Body of pancreas (tissue), 4 donors: ENCODE results near the gene DAPK1. TPM values are rescaled to one million over a fixed set of nuclear protein-coding genes. Genes with fewer than 3 reads are reported as not detected.
A peak's percentile ranks its signal among the peaks of the same experiment; 100 is the strongest.

Source experiments
- ATAC-seq: fragments of 150-250 bp; one replicate; pipeline ENCODE4 v1.9.1; 2016
- DNase-seq, 4 donors: peaks; one replicate each; pipeline ENCODE4 v3.0.0-alpha.2; 2019
- H3K27ac ChIP-seq, 4 donors: fragments of 200-600 bp; sonication (generic); 1 replicate in 3 of 4; 2 replicates in 1 of 4; pipeline versions ENCODE4 v1.5.1 to v1.6.1; 2016 to 2019; ENCODE audit warnings: mild to moderate bottlenecking in 1 of 4, mixed read lengths in 1 of 4, moderate library complexity in 1 of 4
- H3K27me3 ChIP-seq, 2 donors: fragments of 200-600 bp; sonication (generic); one replicate each; pipeline ENCODE4 v1.6.0; 2016; ENCODE audit warnings: mild to moderate bottlenecking in 1 of 2
- H3K36me3 ChIP-seq, 2 donors: fragments of 200-600 bp; sonication (generic); replicated peaks in 1 of 2; 2 replicates each; pipeline ENCODE4 v1.5.1; 2016; ENCODE audit warnings: low read depth in 2 of 2; ENCODE audit not compliant: insufficient read depth in 1 of 2
- H3K4me1 ChIP-seq: fragments of 200-600 bp; sonication (generic); one replicate; pipeline ENCODE4 v1.6.0; 2016
- H3K4me3 ChIP-seq, 2 donors: fragments of 200-600 bp; sonication (generic); 1 replicate in 1 of 2; 2 replicates in 1 of 2; pipeline ENCODE4 v1.5.1; 2016 to 2019
- H3K9me3 ChIP-seq, 3 donors: fragments of 200-600 bp; sonication (generic); 1 replicate in 2 of 3; 2 replicates in 1 of 3; pipeline ENCODE4 v1.5.1; 2016
- CTCF ChIP-seq, 7 experiments: fragments of 450-650 bp in 4 of 7; fragments of 200-600 bp in 3 of 7; sonication (generic) in 3 of 7; IDR thresholded peaks; one replicate each; pipeline ENCODE4 v1.5.1; 2016 to 2019; ENCODE audit warnings: antibody characterized with exemption in 7 of 7
- POLR2A ChIP-seq, 3 donors: fragments of 450-650 bp; IDR thresholded peaks; one replicate each; pipeline ENCODE4 v1.6.1; 2016; ENCODE audit warnings: antibody characterized with exemption in 3 of 3, mild to moderate bottlenecking in 2 of 3
- WGBS, 2 donors: methylation state at CpG; one replicate each; pipeline ENCODE4 v1.1.5; 2017; 5-methylcytosine and 5-hydroxymethylcytosine counted together
- intact Hi-C: fragments of 100-400 bp; cut with DNase I; formaldehyde crosslinking; loops from one replicate; pipeline ENCODE4 v1.15.1; 2023
- total RNA-seq, 2 donors: library from RNA; depleted of rRNA; stranded (reverse); fragments of >200 nt; gene quantifications; one replicate each; pipeline ENCODE4 v1.1.0, GENCODE V29; 2016

The DAPK1 gene
- total RNA-seq, 2 donors from 2014 or later: 79.6 to 152 TPM

GRCh38 chr9:87668722-87669121 is 171.1 kb downstream of the DAPK1 start:
- 33 to 35% methylated on average over 4 of the region's 4 CpGs for WGBS, 2 donors
- H3K4me1 ChIP-seq: no peaks in the 10 kb centered on the region
- ATAC-seq (peak; percentile 45), DNase-seq (peak in 1 of 4 donors; percentile 59)
- no peaks in the 10 kb centered on the region for H3K27me3 ChIP-seq
- intact Hi-C loops: loop anchor here (5.0 to 10.0 kb wide), 2 partner anchors 164 to 331 kb away; no protein-coding TSS in a partner anchor
- no peak overlapping the region for H3K4me3 ChIP-seq
- H3K27ac ChIP-seq: peak overlapping the region; percentile 21 to 76 (median 54)
- TF ChIP-seq CTCF (IDR thresholded peaks at IDR 0.05) (no peak), POLR2A (IDR thresholded peaks at IDR 0.05) (no peak)
- peaks cover 0 to 4% of the 10 kb centered on the region in 2 donors for H3K36me3 ChIP-seq
- H3K9me3 ChIP-seq: peaks cover 0 to 9% (median 0%) of the 10 kb centered on the region in 3 donors

- no peak overlapping the region for H3K4me3 ChIP-seq
- H3K4me1 ChIP-seq: peaks cover 5% of the 10 kb centered on the region
- no peak for TF ChIP-seq CTCF (IDR thresholded peaks at IDR 0.05)
- no peak for TF ChIP-seq POLR2A (IDR thresholded peaks at IDR 0.05)
- no peaks in the 10 kb centered on the region for H3K27me3 ChIP-seq
- 91 to 96% methylated on average over 18 of the region's 18 CpGs for WGBS, 2 donors
- intact Hi-C loops: no loop called here
- DNase-seq: no peak
- ATAC-seq: no peak
- peaks cover 0 to 9% (median 0%) of the 10 kb centered on the region in 3 donors for H3K9me3 ChIP-seq
- peaks cover 0 to 4% of the 10 kb centered on the region in 2 donors for H3K36me3 ChIP-seq
- H3K27ac ChIP-seq: no peak overlapping the region
Observed at GRCh38 chr9:87670572-87671264, 173.1 kb downstream of the DAPK1 start.

GRCh38 chr9:87671478-87671877 is 173.8 kb downstream of the DAPK1 start:
- intact Hi-C loops: no loop called here
- H3K9me3 ChIP-seq: peaks cover 0 to 9% (median 0%) of the 10 kb centered on the region in 3 donors
- TF ChIP-seq CTCF (IDR thresholded peaks at IDR 0.05): no peak
- no peak for TF ChIP-seq POLR2A (IDR thresholded peaks at IDR 0.05)
- H3K27ac ChIP-seq: no peak overlapping the region
- ATAC-seq (no peak), DNase-seq (no peak)
- peaks cover 0 to 4% of the 10 kb centered on the region in 2 donors for H3K36me3 ChIP-seq
- no peaks in the 10 kb centered on the region for H3K27me3 ChIP-seq
- 72 to 74% methylated on average over 6 of the region's 6 CpGs for WGBS, 2 donors
- H3K4me3 ChIP-seq: no peak overlapping the region
- H3K4me1 ChIP-seq: peaks cover 11% of the 10 kb centered on the region

GRCh38 chr9:87671925-87672324 is 174.3 kb downstream of the DAPK1 start:
- peaks cover 0 to 4% of the 10 kb centered on the region in 2 donors for H3K36me3 ChIP-seq
- H3K27ac ChIP-seq: no peak overlapping the region
- no peaks in the 10 kb centered on the region for H3K27me3 ChIP-seq
- peaks cover 0 to 4% (median 0%) of the 10 kb centered on the region in 3 donors for H3K9me3 ChIP-seq
- no peak overlapping the region for H3K4me3 ChIP-seq
- WGBS, 2 donors: 93 to 97% methylated on average over 5 to 9 of the region's 9 CpGs
- H3K4me1 ChIP-seq: peaks cover 11% of the 10 kb centered on the region
- TF ChIP-seq CTCF (IDR thresholded peaks at IDR 0.05) (no peak), POLR2A (IDR thresholded peaks at IDR 0.05) (no peak)
- intact Hi-C loops: no loop called here
- ATAC-seq (no peak), DNase-seq (no peak)

GRCh38 chr9:87672586-87672985 is 174.9 kb downstream of the DAPK1 start:
- peaks cover 0 to 4% of the 10 kb centered on the region in 2 donors for H3K36me3 ChIP-seq
- intact Hi-C loops: no loop called here
- DNase-seq: no peak
- no peak for TF ChIP-seq CTCF (IDR thresholded peaks at IDR 0.05)
- no peak for TF ChIP-seq POLR2A (IDR thresholded peaks at IDR 0.05)
- H3K4me3 ChIP-seq: no peak overlapping the region
- no peak overlapping the region for H3K27ac ChIP-seq
- no peak for ATAC-seq
- peaks cover 11% of the 10 kb centered on the region for H3K4me1 ChIP-seq
- no peaks in the 10 kb centered on the region for H3K27me3 ChIP-seq
- H3K9me3 ChIP-seq: no peaks in the 10 kb centered on the region
- WGBS, 2 donors: 89 to 95% methylated on average over 8 of the region's 8 CpGs
